ENCODE measurements around the gene ATP7A. TPM values are rescaled to one million over a fixed set of nuclear protein-coding genes. Genes with fewer than 3 reads are reported as not detected.

The ATP7A gene
- total RNA-seq, 1 donor from 2014 or later, result 15.0 TPM

DNA sequence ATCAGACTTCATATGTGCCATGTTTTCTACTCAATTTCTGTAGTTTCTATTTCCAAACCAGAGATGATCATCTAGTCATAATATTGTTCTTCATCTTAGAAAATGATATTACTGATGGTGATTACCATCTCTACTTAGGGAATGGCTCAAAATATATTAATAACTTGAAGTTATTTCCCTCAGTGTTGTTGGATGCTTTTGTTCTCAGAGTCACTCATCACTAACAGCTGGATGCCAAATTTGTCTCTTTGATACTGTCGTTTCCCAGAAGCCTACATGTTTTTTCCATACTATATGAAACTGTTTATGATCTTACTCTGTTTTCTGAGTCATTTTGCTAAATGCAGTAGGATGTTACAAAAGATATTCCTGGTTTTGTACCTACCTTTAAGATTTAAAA is 50.1 kb downstream of the ATP7A start:
- Histone ChIP-seq H3K27ac (ENCODE audit: low read depth, low read length) (no peak overlapping the region), H2AFZ (ENCODE audit: low read depth, low read length) (no peak overlapping the region), H3K4me2 (ENCODE audit: low read length) (no peak overlapping the region), H3K4me1 (ENCODE audit: insufficient read depth, low read length) (no peaks in the 10 kb centered on the region), H4K20me1 (ENCODE audit: insufficient read depth, low read length) (no peaks in the 10 kb centered on the region), H3K9me3 (ENCODE audit: insufficient read depth, low read depth, low read length) (no peaks in the 10 kb centered on the region), H3K9ac (ENCODE audit: low read length) (no peak overlapping the region), H3K27me3 (ENCODE audit: insufficient read depth, low read length) (no peaks in the 10 kb centered on the region), H3K4me3 (ENCODE audit: insufficient read depth, low read depth, low read length) (no peak overlapping the region), H3K36me3 (ENCODE audit: insufficient read depth, low read length) (no peaks in the 10 kb centered on the region), H3K79me2 (ENCODE audit: insufficient read depth, low read length) (no peaks in the 10 kb centered on the region)
- Mint-ChIP-seq H3K9me3 (ENCODE audit: unreplicated experiment) (peaks cover 2% of the 10 kb centered on the region), H3K4me3 (ENCODE audit: unreplicated experiment) (no peak overlapping the region), H3K4me1 (ENCODE audit: low read depth, unreplicated experiment) (peaks cover 2% of the 10 kb centered on the region), H3K27me3 (ENCODE audit: low read depth, unreplicated experiment) (no peaks in the 10 kb centered on the region), H3K27ac (ENCODE audit: unreplicated experiment) (no peak overlapping the region), H3K36me3 (ENCODE audit: low read depth, unreplicated experiment) (no peaks in the 10 kb centered on the region)
- no peak for TF ChIP-seq EZH2 (IDR thresholded peaks at IDR 0.05; ENCODE audit: insufficient read depth, low read length)
- TF ChIP-seq, protein P1, sequence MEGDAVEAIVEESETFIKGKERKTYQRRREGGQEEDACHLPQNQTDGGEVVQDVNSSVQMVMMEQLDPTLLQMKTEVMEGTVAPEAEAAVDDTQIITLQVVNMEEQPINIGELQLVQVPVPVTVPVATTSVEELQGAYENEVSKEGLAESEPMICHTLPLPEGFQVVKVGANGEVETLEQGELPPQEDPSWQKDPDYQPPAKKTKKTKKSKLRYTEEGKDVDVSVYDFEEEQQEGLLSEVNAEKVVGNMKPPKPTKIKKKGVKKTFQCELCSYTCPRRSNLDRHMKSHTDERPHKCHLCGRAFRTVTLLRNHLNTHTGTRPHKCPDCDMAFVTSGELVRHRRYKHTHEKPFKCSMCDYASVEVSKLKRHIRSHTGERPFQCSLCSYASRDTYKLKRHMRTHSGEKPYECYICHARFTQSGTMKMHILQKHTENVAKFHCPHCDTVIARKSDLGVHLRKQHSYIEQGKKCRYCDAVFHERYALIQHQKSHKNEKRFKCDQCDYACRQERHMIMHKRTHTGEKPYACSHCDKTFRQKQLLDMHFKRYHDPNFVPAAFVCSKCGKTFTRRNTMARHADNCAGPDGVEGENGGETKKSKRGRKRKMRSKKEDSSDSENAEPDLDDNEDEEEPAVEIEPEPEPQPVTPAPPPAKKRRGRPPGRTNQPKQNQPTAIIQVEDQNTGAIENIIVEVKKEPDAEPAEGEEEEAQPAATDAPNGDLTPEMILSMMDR (IDR thresholded peaks at IDR 0.05; ENCODE audit: insufficient read depth, low read depth, low read length), result no peak
- DNase-seq (ENCODE audit: low read depth) (no peak), FAIRE-seq (peak; percentile 73)

DNA sequence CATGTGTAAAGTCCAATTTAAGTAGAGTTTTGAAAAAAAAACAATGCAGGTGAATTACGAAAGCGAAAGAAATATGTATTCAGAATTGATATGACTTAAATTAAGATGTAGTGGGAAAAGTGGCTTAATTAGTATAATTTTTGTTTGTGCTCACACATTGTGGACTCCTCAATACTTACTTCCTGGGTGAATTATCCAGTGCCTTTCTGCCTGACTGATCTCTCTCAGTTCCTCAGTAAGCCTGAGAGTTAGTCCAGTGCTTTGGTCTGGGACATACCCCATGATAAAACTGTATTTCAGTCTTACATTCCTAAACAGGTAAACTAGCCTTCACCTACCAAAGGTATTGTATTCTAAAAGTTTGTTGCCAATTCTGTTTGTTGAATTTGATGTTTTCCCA is 50.6 kb downstream of the ATP7A start:
- no peaks in the 10 kb centered on the region for H3K9me3 ChIP-seq (ENCODE audit: insufficient read depth, low read depth, low read length)
- H3K27me3 Mint-ChIP-seq (ENCODE audit: low read depth, unreplicated experiment), result no peaks in the 10 kb centered on the region
- H3K27me3 ChIP-seq (ENCODE audit: insufficient read depth, low read length), result no peaks in the 10 kb centered on the region
- TF ChIP-seq, protein P1 (IDR thresholded peaks at IDR 0.05; ENCODE audit: insufficient read depth, low read depth, low read length), result no peak
- no peak for TF ChIP-seq EZH2 (IDR thresholded peaks at IDR 0.05; ENCODE audit: insufficient read depth, low read length)
- H4K20me1 ChIP-seq (ENCODE audit: insufficient read depth, low read length), result no peaks in the 10 kb centered on the region
- no peaks in the 10 kb centered on the region for H3K4me1 ChIP-seq (ENCODE audit: insufficient read depth, low read length)
- H3K27ac ChIP-seq (ENCODE audit: low read depth, low read length), result no peak overlapping the region
- no peak overlapping the region for H3K4me3 Mint-ChIP-seq (ENCODE audit: unreplicated experiment)
- FAIRE-seq, result peak; percentile 47
- no peak overlapping the region for H3K9ac ChIP-seq (ENCODE audit: low read length)
- no peaks in the 10 kb centered on the region for H3K4me1 Mint-ChIP-seq (ENCODE audit: low read depth, unreplicated experiment)
- H3K4me2 ChIP-seq (ENCODE audit: low read length), result no peak overlapping the region
- no peak overlapping the region for H2AFZ ChIP-seq (ENCODE audit: low read depth, low read length)
- H3K9me3 Mint-ChIP-seq (ENCODE audit: unreplicated experiment), result no peaks in the 10 kb centered on the region
- no peak overlapping the region for H3K27ac Mint-ChIP-seq (ENCODE audit: unreplicated experiment)
- no peaks in the 10 kb centered on the region for H3K36me3 ChIP-seq (ENCODE audit: insufficient read depth, low read length)
- H3K4me3 ChIP-seq (ENCODE audit: insufficient read depth, low read depth, low read length), result no peak overlapping the region
- H3K36me3 Mint-ChIP-seq (ENCODE audit: low read depth, unreplicated experiment), result no peaks in the 10 kb centered on the region
- DNase-seq (ENCODE audit: low read depth), result no peak
- H3K79me2 ChIP-seq (ENCODE audit: insufficient read depth, low read length), result no peaks in the 10 kb centered on the region

- TF ChIP-seq EZH2 (IDR thresholded peaks at IDR 0.05; ENCODE audit: insufficient read depth, low read length), result no peak
- TF ChIP-seq, protein P1 (IDR thresholded peaks at IDR 0.05; ENCODE audit: insufficient read depth, low read depth, low read length), result no peak
- no peaks in the 10 kb centered on the region for H3K27me3 Mint-ChIP-seq (ENCODE audit: low read depth, unreplicated experiment)
- Histone ChIP-seq H3K4me1 (ENCODE audit: insufficient read depth, low read length) (no peaks in the 10 kb centered on the region), H3K9me3 (ENCODE audit: insufficient read depth, low read depth, low read length) (no peaks in the 10 kb centered on the region), H3K36me3 (ENCODE audit: insufficient read depth, low read length) (no peaks in the 10 kb centered on the region), H3K4me2 (ENCODE audit: low read length) (no peak overlapping the region), H3K79me2 (ENCODE audit: insufficient read depth, low read length) (no peaks in the 10 kb centered on the region), H3K9ac (ENCODE audit: low read length) (no peak overlapping the region), H3K4me3 (ENCODE audit: insufficient read depth, low read depth, low read length) (no peak overlapping the region), H3K27me3 (ENCODE audit: insufficient read depth, low read length) (no peaks in the 10 kb centered on the region), H3K27ac (ENCODE audit: low read depth, low read length) (no peak overlapping the region), H4K20me1 (ENCODE audit: insufficient read depth, low read length) (no peaks in the 10 kb centered on the region), H2AFZ (ENCODE audit: low read depth, low read length) (no peak overlapping the region)
- H3K4me3 Mint-ChIP-seq (ENCODE audit: unreplicated experiment), result peak overlapping the region; percentile 64
- H3K4me1 Mint-ChIP-seq (ENCODE audit: low read depth, unreplicated experiment), result no peaks in the 10 kb centered on the region
- H3K27ac Mint-ChIP-seq (ENCODE audit: unreplicated experiment), result peak overlapping the region; percentile 20
- no peaks in the 10 kb centered on the region for H3K9me3 Mint-ChIP-seq (ENCODE audit: unreplicated experiment)
- DNase-seq (ENCODE audit: low read depth), result no peak
- FAIRE-seq, result peak; percentile 29
- H3K36me3 Mint-ChIP-seq (ENCODE audit: low read depth, unreplicated experiment), result no peaks in the 10 kb centered on the region
Observed at GRCh38 chrX:77962068-77962902, 51.8 kb downstream of the ATP7A start.

Data from astrocyte (in vitro differentiated cells and primary cell).